Thoracic aorta (tissue), 2 donors: ENCODE measurements around the gene PPFIA4. TPM values are rescaled to one million over a fixed set of nuclear protein-coding genes. Genes with fewer than 3 reads are reported as not detected.

Experiments
- ATAC-seq: fragments of 150-250 bp; one replicate; pipeline ENCODE4 v1.8.0; 2017; ENCODE audit warnings: low read depth; ENCODE audit not compliant: insufficient number of reproducible peaks, low FRiP score
- DNase-seq: peaks from one replicate; pipeline ENCODE4 v3.0.0-alpha.2; 2020; ENCODE audit warnings: low spot score
- H3K27ac ChIP-seq, 2 donors: fragments of 200-600 bp; sonication (generic); 1 replicate in 1 of 2; 2 replicates in 1 of 2; pipeline ENCODE4 v1.5.1; 2016; ENCODE audit warnings: mild to moderate bottlenecking in 2 of 2, moderate library complexity in 2 of 2
- H3K27me3 ChIP-seq: fragments of 200-600 bp; sonication (generic); replicated peaks from 2 replicates; pipeline ENCODE4 v1.6.0; 2016; ENCODE audit warnings: mild to moderate bottlenecking; ENCODE audit not compliant: insufficient read depth
- H3K36me3 ChIP-seq: fragments of 200-600 bp; sonication (generic); one replicate; pipeline ENCODE4 v1.5.1; 2016
- H3K4me1 ChIP-seq, 2 donors: fragments of 200-600 bp; sonication (generic); 1 replicate in 1 of 2; 2 replicates in 1 of 2; pipeline versions ENCODE4 v1.5.1 to v1.6.0; 2016; ENCODE audit warnings: low read depth in 2 of 2, mild to moderate bottlenecking in 1 of 2; ENCODE audit not compliant: control insufficient read depth in 1 of 2
- H3K4me3 ChIP-seq: fragments of 200-600 bp; sonication (generic); 2 replicates; pipeline ENCODE4 v1.5.1; 2016; ENCODE audit warnings: mild to moderate bottlenecking
- H3K9me3 ChIP-seq: fragments of 200-600 bp; sonication (generic); 2 replicates; pipeline ENCODE4 v1.5.1; 2016
- total RNA-seq, 2 donors: library from RNA; depleted of rRNA; stranded (reverse); fragments of >200 nt; gene quantifications; one replicate each; pipeline versions ENCODE4 v1.1.0 to v1.2.3, GENCODE V29; 2016
- TF ChIP-seq, protein P1 (sequence below): fragments of 200-600 bp; sonication (generic); IDR thresholded peaks from one replicate; pipeline ENCODE4 v1.5.1; 2019; ENCODE audit warnings: antibody characterized with exemption

The PPFIA4 gene
- total RNA-seq, 2 donors from 2014 or later: 13.5 to 16.5 TPM

DNA sequence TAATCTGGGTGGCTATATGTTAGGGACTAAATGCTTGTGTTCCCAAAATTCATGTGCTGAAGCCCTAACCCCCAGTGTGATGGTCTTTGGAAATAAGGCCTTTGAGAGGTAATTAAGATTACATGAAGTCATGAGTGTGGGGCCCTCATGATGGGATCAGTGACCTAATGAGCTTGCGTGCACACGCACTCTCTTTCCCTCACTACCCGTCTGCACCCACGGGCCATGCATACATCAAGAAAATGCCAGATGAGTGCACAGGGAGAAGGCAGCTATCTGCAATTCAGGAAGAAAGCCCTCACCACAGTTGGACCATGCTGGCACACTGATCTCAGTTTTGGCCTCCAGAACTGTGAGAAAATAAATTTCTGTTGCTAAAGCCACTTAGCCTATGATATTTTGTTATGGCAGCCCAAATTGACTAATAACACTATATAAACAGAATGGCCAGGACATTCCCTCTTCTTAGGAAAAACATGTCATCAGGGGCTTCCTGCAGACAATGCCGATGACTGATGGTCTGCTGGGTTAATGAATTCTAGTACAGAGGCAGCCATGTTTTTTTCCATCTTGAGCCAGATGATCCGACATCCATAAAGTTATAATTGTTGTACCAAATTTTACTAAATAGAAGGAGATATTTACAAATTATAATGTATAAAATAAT lies 77.7 kb downstream of the PPFIA4 start:
- TF ChIP-seq, protein P1, sequence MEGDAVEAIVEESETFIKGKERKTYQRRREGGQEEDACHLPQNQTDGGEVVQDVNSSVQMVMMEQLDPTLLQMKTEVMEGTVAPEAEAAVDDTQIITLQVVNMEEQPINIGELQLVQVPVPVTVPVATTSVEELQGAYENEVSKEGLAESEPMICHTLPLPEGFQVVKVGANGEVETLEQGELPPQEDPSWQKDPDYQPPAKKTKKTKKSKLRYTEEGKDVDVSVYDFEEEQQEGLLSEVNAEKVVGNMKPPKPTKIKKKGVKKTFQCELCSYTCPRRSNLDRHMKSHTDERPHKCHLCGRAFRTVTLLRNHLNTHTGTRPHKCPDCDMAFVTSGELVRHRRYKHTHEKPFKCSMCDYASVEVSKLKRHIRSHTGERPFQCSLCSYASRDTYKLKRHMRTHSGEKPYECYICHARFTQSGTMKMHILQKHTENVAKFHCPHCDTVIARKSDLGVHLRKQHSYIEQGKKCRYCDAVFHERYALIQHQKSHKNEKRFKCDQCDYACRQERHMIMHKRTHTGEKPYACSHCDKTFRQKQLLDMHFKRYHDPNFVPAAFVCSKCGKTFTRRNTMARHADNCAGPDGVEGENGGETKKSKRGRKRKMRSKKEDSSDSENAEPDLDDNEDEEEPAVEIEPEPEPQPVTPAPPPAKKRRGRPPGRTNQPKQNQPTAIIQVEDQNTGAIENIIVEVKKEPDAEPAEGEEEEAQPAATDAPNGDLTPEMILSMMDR: no peak

DNA sequence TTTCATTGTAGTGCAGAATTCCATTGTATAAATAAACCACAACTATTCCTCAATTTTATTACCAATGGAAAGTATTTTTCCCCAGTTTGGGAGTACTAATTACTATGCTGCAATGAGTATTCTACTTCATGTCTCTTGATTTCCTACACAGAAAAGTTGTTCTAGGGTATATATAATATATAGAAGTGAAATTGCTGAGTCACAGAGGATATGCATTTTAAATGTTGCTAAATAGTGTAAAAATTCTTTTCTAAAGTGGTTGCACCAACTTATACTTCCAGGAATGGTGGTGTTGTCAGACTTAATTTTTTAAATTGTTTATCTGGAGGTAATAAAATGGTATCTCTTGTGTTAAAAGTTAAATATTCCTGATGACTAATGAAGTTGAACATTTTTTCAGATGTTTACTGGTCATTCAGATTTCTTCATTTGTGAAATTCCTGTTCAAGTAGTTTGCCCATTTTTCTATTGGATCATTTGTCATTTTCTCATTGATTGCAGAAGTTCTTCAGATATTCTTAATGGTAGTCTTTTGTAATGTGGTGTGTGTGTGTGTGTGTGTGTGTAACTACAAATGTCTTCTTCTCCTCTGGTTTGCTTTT lies 78.6 kb downstream of the PPFIA4 start:
- ATAC-seq: no peak
- no peak overlapping the region for H3K4me3 ChIP-seq
- no peaks in the 10 kb centered on the region for H3K36me3 ChIP-seq
- H3K4me1 ChIP-seq: no peaks in the 10 kb centered on the region
- no peak for DNase-seq
- TF ChIP-seq, protein P1: no peak
- no peaks in the 10 kb centered on the region for H3K27me3 ChIP-seq
- no peak overlapping the region for H3K27ac ChIP-seq
- peaks cover 8% of the 10 kb centered on the region for H3K9me3 ChIP-seq

More for the DNA sequence above, 77.7 kb downstream of the PPFIA4 start:
- no peak overlapping the region for H3K4me3 ChIP-seq
- no peaks in the 10 kb centered on the region for H3K4me1 ChIP-seq
- no peaks in the 10 kb centered on the region for H3K36me3 ChIP-seq
- DNase-seq (no peak), ATAC-seq (no peak)
- H3K9me3 ChIP-seq: peaks cover 8% of the 10 kb centered on the region
- H3K27me3 ChIP-seq: no peaks in the 10 kb centered on the region
- H3K27ac ChIP-seq: no peak overlapping the region

DNA sequence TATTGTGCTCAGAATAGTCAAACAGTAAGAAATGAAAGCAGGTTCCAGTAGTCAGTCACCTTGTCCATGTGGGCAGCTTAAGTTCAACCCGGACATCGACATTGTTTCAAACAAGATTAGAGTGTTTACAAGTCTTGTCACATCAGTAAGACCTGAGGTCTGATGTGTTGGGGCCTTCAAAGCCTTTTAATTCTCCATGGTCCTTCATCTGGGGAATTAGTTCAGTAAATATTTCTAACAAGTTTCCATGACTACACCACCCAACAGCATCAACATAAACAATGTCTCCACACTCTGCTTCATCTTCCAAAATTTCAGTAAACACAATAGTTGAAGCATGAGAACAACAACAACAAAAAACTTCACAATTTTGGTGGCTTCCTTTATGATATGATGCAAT lies 86.2 kb downstream of the PPFIA4 start:
- no peak for DNase-seq
- Histone ChIP-seq H3K27me3 (no peaks in the 10 kb centered on the region), H3K4me3 (no peak overlapping the region), H3K36me3 (no peaks in the 10 kb centered on the region), H3K4me1 (no peaks in the 10 kb centered on the region), H3K9me3 (no peaks in the 10 kb centered on the region), H3K27ac (no peak overlapping the region)
- ATAC-seq: no peak
- TF ChIP-seq, protein P1: no peak

DNA sequence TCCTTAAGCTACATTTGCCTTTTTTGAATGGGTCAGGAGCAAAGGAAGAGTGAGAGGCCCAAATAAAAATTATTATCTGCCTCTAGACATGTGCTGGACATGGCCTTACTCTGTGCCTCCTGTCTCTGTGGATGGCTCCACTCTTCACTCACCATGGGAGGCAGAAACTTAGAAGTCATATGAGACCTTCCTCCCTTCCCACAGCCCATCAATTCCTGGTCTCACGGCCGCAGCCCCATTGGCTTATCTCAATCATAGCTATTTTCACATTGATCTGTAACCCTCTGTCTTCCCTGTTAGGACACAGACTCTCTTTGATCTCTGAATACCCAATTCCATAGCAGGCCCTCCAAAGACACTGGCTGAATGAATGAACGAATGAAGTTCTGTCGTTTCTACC lies 87.0 kb downstream of the PPFIA4 start:
- H3K4me3 ChIP-seq: no peak overlapping the region
- TF ChIP-seq, protein P1: no peak
- peaks cover 0 to 8% of the 10 kb centered on the region in 2 donors for H3K4me1 ChIP-seq
- no peak overlapping the region for H3K27ac ChIP-seq
- DNase-seq (no peak), ATAC-seq (no peak)
- no peaks in the 10 kb centered on the region for H3K9me3 ChIP-seq
- H3K36me3 ChIP-seq: no peaks in the 10 kb centered on the region
- no peaks in the 10 kb centered on the region for H3K27me3 ChIP-seq

DNA sequence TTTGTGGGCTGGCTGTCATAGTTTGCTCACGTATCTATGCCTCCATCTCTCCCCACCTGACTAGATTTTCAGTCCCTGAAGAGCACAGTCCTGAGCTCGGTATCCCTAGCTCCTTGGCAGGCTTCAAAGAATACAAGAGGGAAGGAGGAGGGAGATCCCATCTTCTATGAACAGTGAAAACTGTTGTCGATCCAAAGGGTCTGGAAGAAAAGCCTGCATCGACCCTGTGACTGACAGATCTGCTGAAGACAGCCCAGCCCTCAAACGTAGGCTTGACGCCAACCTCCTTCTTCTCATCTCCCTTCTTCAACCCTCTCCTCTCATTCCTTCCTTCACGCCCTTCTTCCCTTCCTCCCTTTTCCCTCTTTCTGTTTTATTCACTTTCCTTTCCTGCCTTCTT lies 87.9 kb downstream of the PPFIA4 start:
- DNase-seq (no peak), ATAC-seq (no peak)
- Histone ChIP-seq H3K4me1 (peaks cover 0 to 9% of the 10 kb centered on the region in 2 donors), H3K4me3 (no peak overlapping the region), H3K9me3 (no peaks in the 10 kb centered on the region), H3K27ac (no peak overlapping the region), H3K27me3 (no peaks in the 10 kb centered on the region), H3K36me3 (no peaks in the 10 kb centered on the region)
- TF ChIP-seq, protein P1: no peak
